AG09309 (cell line): ENCODE results near the gene TMEM150B.
A peak's percentile ranks its signal among the peaks of the same experiment; 100 is the strongest.

Source experiments
- DNase-seq: peaks from one replicate; pipeline ENCODE4 v3.0.0-alpha.2; 2010; ENCODE audit warnings: low read depth
- H3K4me3 ChIP-seq: 2 replicates; pipeline ENCODE4 v1.5.1; 2011; ENCODE audit warnings: mild to moderate bottlenecking, low read depth, low read length, moderate library complexity; ENCODE audit not compliant: control insufficient read depth
- TF ChIP-seq, protein P1 (sequence below): IDR thresholded peaks from 2 replicates; pipeline ENCODE4 v1.5.1; 2011; ENCODE audit warnings: mild to moderate bottlenecking, low read depth, low read length, inconsistent platforms; ENCODE audit not compliant: insufficient read depth, control insufficient read depth; ENCODE audit errors: missing control alignments

Gene TMEM150B

DNA sequence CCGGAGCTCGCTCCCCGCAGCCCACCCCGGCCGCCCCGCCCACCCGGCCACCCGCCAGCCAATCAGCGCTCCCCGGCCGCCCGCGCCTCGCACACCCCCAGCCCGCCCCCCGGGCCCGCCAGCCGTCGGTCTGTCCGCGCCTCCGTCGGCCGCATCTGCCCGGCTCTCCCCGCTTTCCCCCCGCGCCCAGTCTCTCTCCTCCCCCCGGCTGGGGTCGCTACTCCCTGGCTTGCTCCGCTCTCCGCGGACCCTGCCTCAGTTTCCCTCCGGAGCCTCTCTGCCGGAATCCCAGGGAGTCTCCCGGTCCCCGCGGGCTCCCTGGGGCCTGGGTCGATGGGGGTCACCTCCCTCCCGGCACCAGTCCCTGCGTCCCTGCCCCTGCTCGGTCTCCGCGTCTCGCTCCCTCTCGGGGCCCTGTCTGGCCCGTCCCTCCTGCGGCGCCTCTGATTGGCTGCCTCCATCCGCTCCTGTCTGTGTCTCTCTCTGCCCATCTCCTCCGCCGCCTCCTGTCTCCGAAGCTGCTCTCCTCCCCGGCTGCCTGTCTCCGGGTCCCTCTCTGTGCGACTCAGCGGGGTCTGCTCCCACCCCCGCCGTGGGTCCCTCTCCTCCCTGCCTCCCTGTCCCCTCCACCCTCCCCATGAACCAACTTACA is 44.6 kb upstream of the TMEM150B start:
- H3K4me3 ChIP-seq, result peak overlapping the region; percentile 67
- TF ChIP-seq, protein P1, sequence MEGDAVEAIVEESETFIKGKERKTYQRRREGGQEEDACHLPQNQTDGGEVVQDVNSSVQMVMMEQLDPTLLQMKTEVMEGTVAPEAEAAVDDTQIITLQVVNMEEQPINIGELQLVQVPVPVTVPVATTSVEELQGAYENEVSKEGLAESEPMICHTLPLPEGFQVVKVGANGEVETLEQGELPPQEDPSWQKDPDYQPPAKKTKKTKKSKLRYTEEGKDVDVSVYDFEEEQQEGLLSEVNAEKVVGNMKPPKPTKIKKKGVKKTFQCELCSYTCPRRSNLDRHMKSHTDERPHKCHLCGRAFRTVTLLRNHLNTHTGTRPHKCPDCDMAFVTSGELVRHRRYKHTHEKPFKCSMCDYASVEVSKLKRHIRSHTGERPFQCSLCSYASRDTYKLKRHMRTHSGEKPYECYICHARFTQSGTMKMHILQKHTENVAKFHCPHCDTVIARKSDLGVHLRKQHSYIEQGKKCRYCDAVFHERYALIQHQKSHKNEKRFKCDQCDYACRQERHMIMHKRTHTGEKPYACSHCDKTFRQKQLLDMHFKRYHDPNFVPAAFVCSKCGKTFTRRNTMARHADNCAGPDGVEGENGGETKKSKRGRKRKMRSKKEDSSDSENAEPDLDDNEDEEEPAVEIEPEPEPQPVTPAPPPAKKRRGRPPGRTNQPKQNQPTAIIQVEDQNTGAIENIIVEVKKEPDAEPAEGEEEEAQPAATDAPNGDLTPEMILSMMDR, result no peak
- DNase-seq, result no peak

- H3K4me3 ChIP-seq, result peak overlapping the region; percentile 67
- DNase-seq, result no peak
- TF ChIP-seq, protein P1, result no peak
Measured at GRCh38 chr19:55368701-55369563, 43.8 kb upstream of the TMEM150B start.

GRCh38 chr19:55368106-55368505 is 43.0 kb upstream of the TMEM150B start:
- peak overlapping the region; percentile 67 for H3K4me3 ChIP-seq
- DNase-seq, result no peak
- TF ChIP-seq, protein P1, result no peak

DNA sequence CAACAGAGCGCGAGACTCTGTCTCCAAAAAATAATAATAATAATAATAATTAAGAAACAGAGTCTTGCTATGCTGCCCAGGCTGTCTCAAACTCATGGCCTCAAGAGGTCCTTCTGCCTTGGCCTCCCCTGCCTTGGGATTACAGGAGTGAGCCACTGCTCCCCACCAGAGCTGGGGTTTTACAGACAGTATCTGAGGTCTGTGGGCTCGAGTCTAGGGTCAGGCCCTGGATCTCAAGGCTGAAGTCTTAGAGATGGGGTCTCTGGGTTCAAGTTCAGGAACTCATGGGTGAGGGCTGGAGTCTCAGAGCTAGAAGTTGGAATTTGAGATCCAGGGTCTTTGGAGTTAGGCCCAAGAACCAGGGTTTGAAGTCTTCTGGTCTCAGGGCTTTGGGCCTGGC is 41.6 kb upstream of the TMEM150B start:
- H3K4me3 ChIP-seq, result no peak overlapping the region
- no peak for DNase-seq
- TF ChIP-seq, protein P1, result no peak

DNA sequence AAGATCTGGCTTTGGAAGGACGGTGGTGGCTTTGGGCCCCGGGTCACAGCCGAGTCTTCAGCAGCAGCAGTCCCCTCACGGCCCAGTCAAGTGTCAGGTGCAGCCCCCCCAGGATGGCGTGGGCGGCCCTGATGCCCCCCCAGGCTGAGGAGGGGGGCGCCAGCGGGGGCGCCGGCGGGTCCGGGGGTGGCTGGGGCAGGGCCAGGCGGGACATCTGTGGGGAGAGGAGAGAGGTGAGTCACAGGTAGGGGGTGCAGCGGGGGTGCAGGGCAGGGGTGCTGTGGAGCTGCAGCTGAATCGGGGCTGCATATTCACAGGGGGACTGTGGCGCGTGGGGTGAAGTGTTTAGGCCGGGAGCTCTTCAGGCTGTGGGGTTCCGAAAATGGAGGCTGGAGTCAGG is 40.8 kb upstream of the TMEM150B start:
- TF ChIP-seq, protein P1, result no peak
- no peak for DNase-seq
- H3K4me3 ChIP-seq, result no peak overlapping the region

DNA sequence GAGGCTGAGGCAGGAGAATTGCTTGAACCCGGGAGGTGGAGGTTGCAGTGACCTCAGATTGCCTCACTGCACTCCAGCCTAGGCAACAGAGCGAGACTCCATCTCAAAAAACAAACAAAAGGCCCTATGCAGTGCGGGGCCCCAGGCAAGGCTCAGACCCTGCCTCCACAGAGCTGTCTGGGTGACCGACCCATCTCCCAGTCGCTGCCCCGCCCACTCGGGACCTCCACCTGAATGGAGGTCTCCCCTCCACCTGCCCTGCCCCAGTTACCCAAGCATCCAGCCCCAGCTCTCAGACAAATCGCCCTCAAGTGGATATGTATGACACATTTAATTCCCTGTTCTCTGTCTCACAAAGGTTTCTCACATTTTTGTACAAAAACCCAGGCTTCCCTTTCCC is 40.1 kb upstream of the TMEM150B start:
- no peak for DNase-seq
- TF ChIP-seq, protein P1, result no peak
- no peak overlapping the region for H3K4me3 ChIP-seq
